ENCODE results near the gene GBX1. TPM values are rescaled to one million over a fixed set of nuclear protein-coding genes. Genes with fewer than 3 reads are reported as not detected.

Gene GBX1
- polyA plus RNA-seq, 1 donor (not counting 4 experiments of a cell fraction or from before 2014, with no cell fraction given) = not detected

GRCh38 chr7:151123158-151123821 is 44.2 kb downstream of the GBX1 start:
- peaks cover 37% of the 10 kb centered on the region for H3K79me2 ChIP-seq (ENCODE audit: control insufficient read depth, insufficient read depth, low read length)
- peaks cover 24% of the 10 kb centered on the region for H4K20me1 ChIP-seq (ENCODE audit: control insufficient read depth, extremely low read depth, insufficient read depth, low read length)
- no peak overlapping the region for H3K4me3 ChIP-seq (ENCODE audit: control insufficient read depth in 2 of 3, extremely low read depth in 1 of 3, insufficient read depth in 2 of 3, low read depth in 1 of 3, low read length in 3 of 3)
- no peak overlapping the region for H3K9ac ChIP-seq (ENCODE audit: control insufficient read depth, extremely low read depth, insufficient read depth, low read length)
- H3K4me1 ChIP-seq (ENCODE audit: control insufficient read depth, extremely low read depth, insufficient read depth, low read length) = peaks cover 18% of the 10 kb centered on the region
- no peak overlapping the region for H3K27ac ChIP-seq (ENCODE audit: control insufficient read depth, insufficient read depth, low read length)
- no peaks in the 10 kb centered on the region for H3K27me3 ChIP-seq (ENCODE audit: control insufficient read depth, extremely low read depth, insufficient read depth, low read length)
- H3K36me3 ChIP-seq (ENCODE audit: control insufficient read depth in 2 of 2, extremely low read depth in 1 of 2, insufficient read depth in 2 of 2, low read length in 2 of 2) = peaks cover 48 to 50% of the 10 kb centered on the region in 2 experiments
- DNase-seq (ENCODE audit: low read depth, low spot score) (no peak), FAIRE-seq (no peak)
- peaks cover 2% of the 10 kb centered on the region for H3K9me1 ChIP-seq (ENCODE audit: control insufficient read depth, extremely low read depth, insufficient read depth, low read length)
- no peak overlapping the region for H3K4me2 ChIP-seq (ENCODE audit: control insufficient read depth, extremely low read depth, insufficient read depth, low read depth, low read length)
- H2AFZ ChIP-seq (ENCODE audit: control insufficient read depth, low read length) = no peak overlapping the region
- no peaks in the 10 kb centered on the region for H3K9me3 ChIP-seq (ENCODE audit: control insufficient read depth, low read depth, low read length)
- dilution Hi-C loops (cut with MboI; ENCODE audit: extremely low pct_ligation_motif_present, low sequenced_read_pairs) = no loop called here
- no peak for TF ChIP-seq EZH2 (IDR thresholded peaks at IDR 0.05; ENCODE audit: low read length)
- TF ChIP-seq, protein P1, sequence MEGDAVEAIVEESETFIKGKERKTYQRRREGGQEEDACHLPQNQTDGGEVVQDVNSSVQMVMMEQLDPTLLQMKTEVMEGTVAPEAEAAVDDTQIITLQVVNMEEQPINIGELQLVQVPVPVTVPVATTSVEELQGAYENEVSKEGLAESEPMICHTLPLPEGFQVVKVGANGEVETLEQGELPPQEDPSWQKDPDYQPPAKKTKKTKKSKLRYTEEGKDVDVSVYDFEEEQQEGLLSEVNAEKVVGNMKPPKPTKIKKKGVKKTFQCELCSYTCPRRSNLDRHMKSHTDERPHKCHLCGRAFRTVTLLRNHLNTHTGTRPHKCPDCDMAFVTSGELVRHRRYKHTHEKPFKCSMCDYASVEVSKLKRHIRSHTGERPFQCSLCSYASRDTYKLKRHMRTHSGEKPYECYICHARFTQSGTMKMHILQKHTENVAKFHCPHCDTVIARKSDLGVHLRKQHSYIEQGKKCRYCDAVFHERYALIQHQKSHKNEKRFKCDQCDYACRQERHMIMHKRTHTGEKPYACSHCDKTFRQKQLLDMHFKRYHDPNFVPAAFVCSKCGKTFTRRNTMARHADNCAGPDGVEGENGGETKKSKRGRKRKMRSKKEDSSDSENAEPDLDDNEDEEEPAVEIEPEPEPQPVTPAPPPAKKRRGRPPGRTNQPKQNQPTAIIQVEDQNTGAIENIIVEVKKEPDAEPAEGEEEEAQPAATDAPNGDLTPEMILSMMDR (optimal IDR thresholded peaks at IDR 0.05 in 1 of 3, IDR thresholded peaks at IDR 0.05 in 1 of 3, conservative IDR thresholded peaks at IDR 0.05 in 1 of 3; ENCODE audit: extremely low read depth in 1 of 3, insufficient read depth in 2 of 3, low read length in 3 of 3) = no peak

- DNase-seq (ENCODE audit: low read depth, low spot score) (no peak), FAIRE-seq (no peak)
- Histone ChIP-seq H3K9ac (ENCODE audit: control insufficient read depth, extremely low read depth, insufficient read depth, low read length) (no peak overlapping the region), H3K27me3 (ENCODE audit: control insufficient read depth, extremely low read depth, insufficient read depth, low read length) (no peaks in the 10 kb centered on the region), H2AFZ (ENCODE audit: control insufficient read depth, low read length) (no peak overlapping the region), H3K4me3 (ENCODE audit: control insufficient read depth in 2 of 3, extremely low read depth in 1 of 3, insufficient read depth in 2 of 3, low read depth in 1 of 3, low read length in 3 of 3) (no peak overlapping the region), H3K4me2 (ENCODE audit: control insufficient read depth, extremely low read depth, insufficient read depth, low read depth, low read length) (no peak overlapping the region), H3K36me3 (ENCODE audit: control insufficient read depth in 2 of 2, extremely low read depth in 1 of 2, insufficient read depth in 2 of 2, low read length in 2 of 2) (peaks cover 48% of the 10 kb centered on the region in 2 experiments), H3K9me3 (ENCODE audit: control insufficient read depth, low read depth, low read length) (no peaks in the 10 kb centered on the region), H3K9me1 (ENCODE audit: control insufficient read depth, extremely low read depth, insufficient read depth, low read length) (peaks cover 2% of the 10 kb centered on the region), H3K27ac (ENCODE audit: control insufficient read depth, insufficient read depth, low read length) (no peak overlapping the region), H3K79me2 (ENCODE audit: control insufficient read depth, insufficient read depth, low read length) (peaks cover 38% of the 10 kb centered on the region), H4K20me1 (ENCODE audit: control insufficient read depth, extremely low read depth, insufficient read depth, low read length) (peaks cover 20% of the 10 kb centered on the region), H3K4me1 (ENCODE audit: control insufficient read depth, extremely low read depth, insufficient read depth, low read length) (peaks cover 18% of the 10 kb centered on the region)
- dilution Hi-C loops (cut with MboI; ENCODE audit: extremely low pct_ligation_motif_present, low sequenced_read_pairs) = no loop called here
- TF ChIP-seq, protein P1 (optimal IDR thresholded peaks at IDR 0.05 in 1 of 3, IDR thresholded peaks at IDR 0.05 in 1 of 3, conservative IDR thresholded peaks at IDR 0.05 in 1 of 3; ENCODE audit: extremely low read depth in 1 of 3, insufficient read depth in 2 of 3, low read length in 3 of 3) = no peak
- no peak for TF ChIP-seq EZH2 (IDR thresholded peaks at IDR 0.05; ENCODE audit: low read length)
Measured at GRCh38 chr7:151122796-151123157, 44.7 kb downstream of the GBX1 start.
